Measurements from ENCODE around the gene ELK4.
"Not testable (repeated sequence)": the region's sequence is repeated elsewhere in the genome, so short reads cannot be mapped to it uniquely, and the experiment has no call there.

ELK4 gene

DNA sequence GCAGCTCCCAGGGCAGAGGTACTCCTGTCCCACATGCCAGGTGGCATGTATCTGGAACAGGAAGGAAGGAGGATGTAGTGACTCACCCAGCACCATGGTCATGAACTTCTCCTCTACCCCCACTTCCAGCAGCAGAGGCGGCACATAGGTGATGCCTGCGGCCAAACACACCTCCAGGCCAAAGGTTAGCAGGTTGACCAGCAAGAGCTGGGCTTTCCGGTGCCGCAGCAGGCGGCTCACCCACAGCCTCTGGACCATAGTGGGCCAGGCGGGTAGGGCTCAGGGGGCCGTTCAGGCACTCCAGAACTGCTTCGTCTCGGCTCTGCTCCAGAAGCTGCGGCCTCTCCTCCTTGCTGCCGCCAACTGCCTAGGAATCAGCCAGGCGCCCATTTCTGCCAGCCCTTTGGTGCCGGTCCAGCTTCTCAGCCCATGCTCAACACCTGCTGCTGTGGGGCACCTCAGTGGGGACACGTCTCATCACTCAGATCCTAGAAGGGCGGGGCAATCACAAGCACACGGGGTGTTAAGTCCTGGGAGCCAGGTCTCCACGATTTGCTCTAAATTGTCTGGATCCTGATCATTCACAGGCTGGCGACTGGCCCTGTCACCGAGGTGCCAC, 32.7 kb upstream of the ELK4 start:
- DNase-seq (ENCODE audit: low read depth, low spot score), result no peak

DNA sequence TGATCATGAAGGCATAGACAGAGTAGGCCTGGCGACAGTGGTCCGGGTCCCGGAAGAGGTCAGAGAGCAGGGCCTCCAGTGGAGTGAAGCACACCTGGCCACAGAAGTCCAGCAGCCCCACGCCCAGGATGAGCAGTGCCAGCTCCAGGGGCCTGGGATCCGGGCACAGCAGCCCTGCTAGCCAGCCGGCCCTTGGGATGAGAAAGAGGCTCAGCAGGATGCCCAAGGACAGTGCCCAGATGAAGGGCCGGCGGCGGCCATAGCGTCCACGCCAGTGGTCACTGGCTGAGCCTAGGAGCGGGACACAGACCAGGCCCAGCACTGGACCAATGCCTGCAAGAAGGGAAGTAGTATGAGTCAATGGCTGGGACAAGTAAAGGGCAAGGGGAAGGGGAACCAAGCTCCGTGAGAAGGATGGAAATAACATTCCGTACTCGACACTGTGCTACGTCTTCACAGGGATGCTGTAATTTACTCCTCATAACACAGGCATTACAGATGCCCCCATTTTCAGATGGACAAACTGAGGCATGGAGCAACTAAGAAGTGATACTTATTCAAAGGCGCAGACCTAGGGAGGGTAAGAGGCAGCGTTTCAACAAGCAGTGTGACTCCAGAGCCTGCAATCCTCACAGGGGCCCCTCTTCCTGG, 31.6 kb upstream of the ELK4 start:
- DNase-seq (ENCODE audit: low read depth, low spot score), result no peak

DNA sequence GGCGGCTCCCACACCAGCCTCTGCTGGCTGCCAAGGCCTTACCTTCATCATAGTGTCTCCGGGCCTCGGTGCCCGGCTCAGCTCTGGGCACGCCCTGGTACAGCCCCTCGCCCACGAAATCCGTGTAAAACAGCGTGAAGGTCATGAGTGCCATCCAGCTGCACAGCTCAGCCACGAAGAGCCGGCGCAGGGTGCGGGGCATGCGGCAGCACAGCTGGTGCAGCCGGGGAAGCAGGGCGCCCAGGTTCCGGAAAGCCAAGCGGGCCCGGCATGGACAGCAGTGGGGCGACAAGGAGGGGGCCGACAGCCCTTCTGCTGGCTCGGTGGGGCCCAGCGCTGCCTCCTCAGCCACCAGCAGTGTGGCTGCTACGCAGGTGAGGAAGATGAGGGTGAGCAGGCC, 31.0 kb upstream of the ELK4 start:
- DNase-seq (ENCODE audit: low read depth, low spot score), result no peak

DNA sequence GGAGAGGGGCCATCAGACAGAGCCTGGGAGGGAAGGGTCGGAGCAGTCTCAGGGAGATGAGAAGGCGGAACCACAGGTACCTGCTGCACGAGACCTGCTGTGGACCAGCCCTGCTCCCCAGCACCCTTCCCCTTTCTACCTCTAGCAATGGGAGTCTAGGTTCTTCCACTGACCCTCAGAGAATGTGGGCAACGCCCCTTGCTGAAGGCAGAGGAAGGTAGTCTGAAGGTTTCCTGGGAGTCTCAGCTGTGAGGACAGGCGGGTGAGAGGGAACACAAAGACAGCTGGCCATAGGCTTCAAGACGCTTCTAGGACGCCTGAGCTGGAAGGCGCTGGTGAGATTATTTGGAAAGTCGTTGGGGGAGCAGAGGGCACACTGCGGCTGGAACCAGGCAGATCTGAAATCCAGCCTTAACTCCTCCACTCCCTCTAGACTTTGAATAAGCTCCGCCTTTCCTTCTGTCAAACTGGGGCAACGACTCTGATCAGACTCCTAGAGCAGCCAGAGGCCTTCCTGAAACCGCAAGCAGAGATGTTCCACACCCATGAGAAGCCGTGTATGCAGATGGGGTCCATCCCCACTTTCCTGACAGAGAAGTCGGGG, 30.4 kb upstream of the ELK4 start:
- no peak for DNase-seq (ENCODE audit: low read depth, low spot score)

DNA sequence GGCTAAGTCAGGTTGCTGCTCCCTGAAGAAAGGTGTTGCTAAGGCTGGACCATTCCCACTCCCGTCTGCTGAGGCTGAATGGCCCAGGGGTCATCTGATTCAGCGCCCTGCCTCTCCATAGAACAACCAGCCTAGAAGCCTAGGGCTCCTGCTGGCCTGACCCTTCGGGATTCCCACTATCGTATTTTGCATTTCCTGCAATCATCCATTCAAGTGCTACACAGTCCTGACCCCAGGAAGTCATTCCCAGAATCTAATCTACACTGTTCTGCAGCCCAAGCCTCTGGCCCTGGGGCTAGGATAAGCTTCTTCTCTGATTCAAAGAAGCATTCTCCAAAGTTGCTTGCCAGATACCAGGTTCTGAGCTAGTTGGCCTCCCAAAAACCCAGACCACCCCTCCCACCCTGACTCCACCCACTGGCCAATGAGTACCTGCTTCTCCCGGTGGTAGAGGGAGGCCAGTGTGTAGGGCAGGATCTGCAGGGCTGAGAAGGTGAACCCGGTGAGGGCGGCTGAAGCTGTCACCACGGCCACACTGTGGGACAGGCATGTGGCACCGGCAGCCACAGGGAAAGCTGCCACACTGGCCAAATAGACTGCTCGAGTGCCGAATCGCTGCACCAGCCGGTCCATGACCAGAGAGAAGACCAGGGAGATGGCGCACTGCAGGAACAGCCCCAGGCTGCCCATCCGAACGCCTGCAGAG, 29.8 kb upstream of the ELK4 start:
- no peak for DNase-seq (ENCODE audit: low read depth, low spot score)

DNA sequence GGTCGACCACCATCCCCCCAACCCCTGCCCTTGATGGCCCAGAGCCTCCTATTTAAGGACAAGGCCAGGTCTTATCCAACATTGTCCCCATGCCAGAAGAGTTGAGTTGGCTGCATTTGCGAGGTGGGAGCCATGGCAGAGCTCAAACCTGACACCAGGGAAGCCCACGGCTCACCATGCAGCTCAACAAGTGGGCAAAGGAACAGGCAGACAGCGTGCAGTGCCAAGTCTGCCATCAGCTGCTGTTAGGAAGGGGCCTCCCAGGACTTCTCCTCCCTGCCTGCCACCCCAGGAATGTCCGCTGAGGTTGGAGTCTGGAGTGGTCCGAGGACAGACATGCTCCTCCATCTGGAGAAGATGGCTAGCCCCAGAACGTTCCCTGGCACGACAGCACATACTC, 28.6 kb upstream of the ELK4 start:
- DNase-seq (ENCODE audit: low read depth, low spot score), result no peak

DNA sequence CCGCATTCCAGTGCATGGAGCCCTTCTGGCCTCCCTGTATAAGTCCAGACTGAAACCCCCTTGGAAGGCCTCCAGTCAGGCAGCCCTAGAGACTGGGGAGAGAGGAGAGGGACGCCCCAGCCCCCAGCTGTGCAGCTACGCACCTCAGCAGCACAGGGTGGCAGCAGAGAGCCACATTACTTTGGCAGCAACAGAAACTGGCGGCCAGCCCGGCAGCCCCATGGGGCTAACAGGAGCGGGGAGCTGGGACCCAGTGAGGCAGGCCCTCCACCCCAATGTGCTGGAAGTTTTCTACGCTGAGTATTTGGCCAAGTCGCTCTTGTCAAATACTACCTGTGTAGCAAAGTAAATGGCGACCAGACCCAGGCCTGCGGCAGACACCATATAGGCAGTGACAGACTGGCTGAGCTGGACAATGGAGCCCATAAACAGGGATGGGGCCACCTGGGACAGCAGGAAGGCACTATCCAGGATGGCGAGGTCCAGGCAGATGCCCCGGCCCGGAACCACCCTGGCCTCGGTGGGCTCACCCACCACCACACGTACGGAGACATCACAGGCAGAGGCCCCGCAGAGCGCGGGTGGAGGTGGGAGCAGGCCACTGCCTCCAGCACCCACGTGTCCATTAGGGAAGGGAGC, 27.3 kb upstream of the ELK4 start:
- DNase-seq (ENCODE audit: low read depth, low spot score), result peak; percentile 36

DNA sequence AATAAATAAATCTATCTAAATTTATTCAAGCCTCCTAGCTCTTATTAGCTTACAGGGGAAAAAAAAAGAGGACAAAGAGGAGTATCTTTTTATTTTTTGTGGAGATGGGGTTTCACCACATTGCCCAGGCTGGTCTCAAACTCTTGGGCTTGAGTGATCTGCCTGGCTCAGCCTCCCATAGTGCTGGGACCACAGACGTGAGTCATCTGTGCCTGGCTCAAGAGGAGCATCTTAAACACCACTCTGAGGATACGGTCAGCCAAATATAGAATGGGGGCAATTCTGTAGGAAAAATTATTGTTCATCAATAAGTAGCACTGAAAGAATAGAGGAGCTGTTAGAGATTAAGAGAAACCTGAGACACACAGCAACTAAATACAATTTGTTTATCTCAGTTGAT, 24.4 kb upstream of the ELK4 start:
- DNase-seq (ENCODE audit: low read depth, low spot score), result no peak

DNA sequence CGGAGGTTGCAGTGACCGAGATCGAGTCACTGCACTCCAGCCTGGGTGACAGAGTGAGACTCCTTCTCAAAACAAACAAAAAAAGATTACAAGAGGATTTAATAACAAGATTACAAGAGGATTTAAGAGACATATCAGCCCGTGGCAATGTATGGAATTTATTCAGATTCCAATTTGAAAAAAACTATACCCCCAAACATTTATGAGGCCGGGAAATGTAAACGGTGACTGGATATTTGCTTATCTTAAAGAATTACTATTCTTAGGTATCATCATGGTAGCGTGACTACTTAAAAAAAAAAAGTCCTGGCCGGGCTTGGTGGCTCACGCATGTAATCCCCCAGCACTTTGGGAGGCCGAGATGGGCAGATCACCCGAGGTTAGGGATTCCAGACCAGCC, 21.2 kb upstream of the ELK4 start:
- no peak for DNase-seq (ENCODE audit: low read depth, low spot score)

DNA sequence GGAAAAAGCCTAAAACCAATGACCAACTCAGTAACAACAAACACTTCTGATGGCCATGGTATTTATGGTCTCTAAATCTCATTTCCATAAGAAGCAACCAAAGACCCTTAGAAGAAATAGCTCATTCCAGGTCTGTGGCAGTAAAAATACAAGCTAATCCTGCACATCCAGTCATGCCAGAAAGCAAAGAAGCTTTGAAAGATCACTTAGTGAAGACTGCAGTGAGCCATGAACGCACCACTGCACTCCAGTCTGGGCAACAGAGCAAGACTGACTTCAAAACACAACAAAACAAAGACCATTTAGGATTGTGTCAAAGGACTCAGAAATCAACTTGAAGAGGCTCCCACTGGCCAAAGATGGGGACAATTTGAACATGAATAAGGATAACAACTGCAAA, 18.4 kb upstream of the ELK4 start:
- no peak for DNase-seq (ENCODE audit: low read depth, low spot score)

DNA sequence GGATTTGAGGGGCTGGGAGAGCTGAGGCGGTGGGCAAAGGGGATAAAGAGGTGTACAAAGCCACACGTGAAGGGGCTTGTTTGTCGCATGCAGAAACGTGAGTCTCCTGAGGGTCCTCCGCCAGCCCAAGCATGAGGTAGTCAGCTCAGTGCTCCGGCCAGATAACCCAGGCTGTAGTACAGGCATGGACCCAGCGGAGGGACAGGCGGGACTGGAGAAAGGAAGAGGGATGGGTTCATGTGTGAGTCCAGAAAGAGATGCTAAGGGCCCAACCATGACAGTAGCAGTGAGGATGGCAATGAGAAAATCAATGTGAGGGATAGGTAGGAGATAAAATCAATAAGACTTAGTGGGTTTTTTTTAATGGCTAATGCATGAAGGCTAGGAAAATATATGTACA, 13.7 kb upstream of the ELK4 start:
- no peak for DNase-seq (ENCODE audit: low read depth, low spot score)

DNA sequence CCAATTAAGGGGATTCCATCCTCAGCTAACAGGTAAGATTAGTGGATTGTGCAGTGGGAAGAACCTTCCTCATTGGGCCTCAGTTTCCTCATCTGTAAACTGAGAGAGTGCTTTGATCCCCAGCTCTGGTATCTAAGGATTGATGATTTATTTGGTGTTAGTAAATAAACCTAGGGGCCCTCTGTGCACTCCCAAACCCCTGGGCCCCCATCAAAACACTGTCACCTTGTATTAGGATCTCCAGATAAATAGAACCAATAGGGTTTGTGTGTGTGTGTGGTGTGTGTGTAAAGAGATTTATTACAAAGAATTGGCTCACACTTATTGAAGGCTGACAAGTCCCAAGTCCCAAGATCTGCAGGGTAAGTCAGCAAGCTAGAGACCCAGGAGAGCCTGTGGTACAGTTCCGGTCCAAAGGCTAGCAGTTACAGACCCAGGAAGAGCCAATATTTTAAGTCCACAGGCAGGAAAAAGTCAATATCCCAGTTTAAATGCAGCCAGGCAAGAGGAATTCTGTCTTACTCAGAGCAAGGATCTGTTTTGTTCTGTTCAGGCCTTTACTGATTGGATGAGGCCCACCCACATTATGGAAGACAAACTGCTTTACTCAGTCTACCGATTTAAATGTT, 11.0 kb upstream of the ELK4 start:
- no peak for DNase-seq (ENCODE audit: low read depth, low spot score)

DNA sequence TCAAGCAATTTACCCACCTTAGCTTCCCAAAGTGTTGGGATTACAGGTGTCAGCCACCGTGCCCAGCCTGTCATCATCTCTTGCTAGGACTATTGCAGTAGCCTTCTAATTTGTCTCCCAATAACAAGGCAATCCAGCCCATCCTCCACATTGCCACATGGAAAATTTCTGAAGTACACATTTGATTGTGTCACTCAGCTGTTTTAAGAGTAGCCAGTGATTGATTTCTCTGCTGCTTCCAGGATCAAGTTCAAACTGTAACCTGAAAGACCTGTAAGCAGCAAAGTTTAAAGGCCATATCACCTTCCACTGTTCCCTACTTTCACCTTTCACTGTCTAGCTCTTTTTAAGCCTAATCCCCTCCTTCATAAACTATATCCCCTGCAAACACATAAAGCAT, 7.8 kb upstream of the ELK4 start:
- DNase-seq (ENCODE audit: low read depth, low spot score), result no peak

DNA sequence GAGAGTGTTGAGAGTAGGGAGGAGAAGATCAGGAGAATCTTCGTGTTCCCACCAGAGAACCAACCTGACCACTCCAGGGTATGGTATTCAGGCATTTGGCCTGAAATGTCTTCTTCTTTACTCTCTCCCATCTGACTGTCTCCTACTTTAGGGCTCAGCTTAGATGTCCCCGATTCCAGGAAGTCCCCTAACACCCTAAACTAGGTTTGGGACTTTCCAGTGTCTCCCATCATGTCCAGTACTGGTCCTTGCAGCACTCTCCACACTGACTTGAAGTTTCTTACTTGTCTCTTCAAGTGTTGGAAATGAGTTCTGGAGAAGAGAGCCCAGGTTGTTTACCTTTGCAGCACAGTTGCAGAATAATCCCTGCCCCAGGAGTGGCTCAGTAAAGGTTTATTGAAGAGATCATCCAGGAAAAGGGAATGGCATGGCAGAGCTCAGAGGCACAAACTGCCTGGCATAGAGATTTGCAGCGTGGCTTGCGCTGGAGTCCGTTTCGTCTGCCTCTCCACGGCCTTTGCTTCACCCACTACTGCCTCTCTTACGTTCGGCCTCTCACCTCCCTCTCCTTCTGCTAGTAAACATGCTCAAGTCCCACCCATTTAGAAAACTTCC, 6.2 kb upstream of the ELK4 start:
- DNase-seq (ENCODE audit: low read depth, low spot score), result no peak

DNA sequence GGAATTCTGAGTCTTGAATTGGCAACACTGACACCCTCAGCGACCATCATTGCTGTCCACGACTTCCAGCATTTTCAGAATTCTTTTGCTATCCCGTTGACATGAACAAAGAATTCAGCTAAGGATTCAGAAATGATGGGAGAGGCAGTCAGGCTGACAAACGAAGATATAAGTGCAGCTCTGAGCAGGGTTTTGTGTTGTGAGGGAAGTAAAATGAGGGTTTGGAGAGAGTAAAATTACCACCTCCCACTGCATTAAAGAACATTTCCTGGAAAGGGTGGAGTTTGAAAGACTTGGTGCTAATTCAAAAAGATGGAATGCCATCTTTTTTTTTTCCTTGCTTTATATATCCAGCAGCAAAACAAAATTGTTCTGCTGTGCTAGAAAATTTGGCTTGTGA, 4.9 kb upstream of the ELK4 start:
- no peak for DNase-seq (ENCODE audit: low read depth, low spot score)

DNA sequence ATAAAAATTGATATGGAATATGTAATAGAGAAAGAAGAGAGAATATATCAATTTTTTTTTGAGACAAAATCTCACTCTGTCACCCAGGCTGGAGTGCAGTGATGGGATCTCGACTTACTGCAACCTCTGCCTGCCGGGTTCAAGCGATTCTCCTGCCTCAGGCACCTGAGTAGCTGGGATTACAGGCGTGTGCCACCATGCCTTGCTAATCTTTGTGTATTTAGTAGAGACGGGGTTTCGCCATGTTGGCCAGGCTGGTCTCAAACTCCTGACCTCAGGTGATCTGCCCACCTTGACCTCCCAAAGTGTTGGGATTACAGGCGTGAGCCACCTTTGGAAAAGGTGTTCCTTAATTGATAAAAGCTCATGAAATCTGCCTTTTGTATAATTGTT, 4.3 kb upstream of the ELK4 start:
- not testable (repeated sequence) for DNase-seq (ENCODE audit: low read depth, low spot score)

DNA sequence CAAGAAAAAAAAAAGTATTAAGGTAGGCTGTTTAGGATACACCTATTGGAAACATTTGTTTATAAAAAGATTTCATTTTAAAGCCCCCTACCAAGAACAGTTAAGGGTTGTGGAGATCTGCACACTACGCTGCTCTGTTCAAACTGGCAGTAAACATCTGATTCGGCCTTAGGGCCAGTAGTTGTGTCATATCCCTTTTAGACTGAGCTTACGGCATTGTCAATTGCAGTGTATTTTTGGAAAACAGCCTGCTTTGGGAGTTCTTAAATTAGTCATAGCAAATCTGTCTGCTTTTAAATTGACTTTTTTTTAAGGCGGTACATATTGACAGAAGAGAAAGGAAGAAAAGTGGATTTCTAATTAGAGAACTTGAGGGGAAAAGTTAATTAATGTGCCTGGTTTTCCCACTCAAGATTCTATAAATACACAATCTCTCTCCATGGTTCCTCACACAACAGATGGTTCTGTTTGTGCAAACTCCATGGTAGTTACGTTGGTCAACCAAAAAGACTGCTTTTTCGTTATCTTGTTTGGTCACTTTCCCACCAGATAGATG, 1.7 kb upstream of the ELK4 start:
- no peak for DNase-seq (ENCODE audit: low read depth, low spot score)

DNA sequence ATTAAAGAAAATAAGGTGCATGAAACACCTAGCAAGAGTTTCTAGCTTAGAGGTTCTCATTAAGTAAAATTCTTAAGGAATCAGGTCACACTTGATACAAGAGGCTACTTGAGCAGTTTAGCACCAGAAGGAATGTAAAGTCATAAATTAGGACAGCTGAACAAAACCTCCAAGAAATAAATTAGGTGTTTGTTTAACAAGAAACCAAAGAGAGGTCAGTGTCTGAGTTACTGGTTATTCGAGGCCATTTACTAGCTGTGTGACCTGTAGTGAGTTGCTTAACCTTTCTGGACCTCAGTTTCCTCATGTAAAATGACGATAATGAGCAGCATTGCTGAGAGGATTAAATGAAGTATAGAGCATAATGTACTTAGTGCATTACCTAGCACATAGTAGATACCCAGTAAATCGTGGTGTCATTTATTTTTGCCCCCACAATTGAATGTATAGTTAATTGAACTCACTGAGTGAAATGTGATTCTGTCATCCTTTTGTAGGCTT, 908 bp upstream of the ELK4 start:
- DNase-seq (ENCODE audit: low read depth, low spot score), result no peak

DNA sequence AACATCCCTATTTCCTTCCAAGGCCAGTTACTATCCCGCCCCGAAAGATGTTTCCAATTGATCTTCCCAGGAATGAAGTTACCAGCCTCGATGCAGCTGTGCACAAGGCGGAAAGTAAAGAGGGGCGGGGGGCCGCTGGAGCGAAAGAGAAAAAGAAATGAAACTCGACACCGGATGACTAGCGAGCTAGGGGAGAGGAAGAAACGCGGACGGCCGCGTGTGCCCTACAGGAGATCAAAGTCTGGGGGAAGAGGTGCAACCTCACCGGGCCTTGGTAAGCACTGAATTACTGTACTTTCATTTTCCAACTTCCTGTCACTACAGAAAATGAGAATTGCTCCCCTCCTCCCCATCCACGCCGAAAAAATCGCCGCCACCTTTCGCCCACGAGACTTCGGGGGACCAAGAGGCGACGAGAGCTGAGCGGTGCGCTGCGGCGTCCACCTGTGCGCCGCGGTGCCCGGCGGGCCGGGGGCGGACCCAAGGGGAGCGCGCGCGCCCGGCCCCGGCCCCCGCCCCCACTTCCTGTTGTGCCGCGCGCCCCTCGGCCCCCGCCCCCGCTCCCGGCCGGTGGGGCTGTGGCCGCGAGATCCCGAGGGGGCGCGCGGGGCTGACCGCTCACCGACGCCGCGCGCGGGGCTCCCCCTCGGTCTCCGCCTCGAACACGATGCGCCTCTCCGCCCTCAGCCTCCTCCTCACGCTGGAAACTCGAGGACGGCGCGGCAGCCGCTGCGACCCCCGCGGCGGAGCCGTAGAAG, 622 bp downstream of the ELK4 start:
- peak; percentile 67 for DNase-seq (ENCODE audit: low read depth, low spot score)

DNA sequence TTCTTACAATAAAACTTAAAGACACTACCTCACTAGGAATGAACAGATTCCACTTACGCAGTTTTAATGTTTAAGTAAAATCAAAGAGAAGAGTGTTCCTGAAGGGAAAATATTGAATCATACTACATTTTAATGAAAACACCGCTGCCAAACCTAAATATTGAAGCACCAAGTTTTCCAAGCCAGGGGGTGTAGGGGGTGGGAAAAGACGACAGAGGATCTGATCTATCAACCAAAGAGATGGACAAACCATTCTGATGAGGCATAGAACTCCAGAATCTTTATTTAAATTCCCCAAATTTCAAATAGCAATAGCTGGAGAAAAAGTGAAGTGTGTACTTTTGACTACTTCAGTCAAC, 1.2 kb downstream of the ELK4 start:
- DNase-seq (ENCODE audit: low read depth, low spot score), result no peak

Measured in activated CD4-positive, CD25-positive, alpha-beta regulatory T cell treated with anti-CD3 and anti-CD28 coated beads, Interleukin-2, amount 50 U/mL, for 16 hours (primary cell).